NCI-H2171 treated with DMSO at 0.1 percent for 48 hours (cell line): ENCODE data around the gene SMIM34.

Experiments
- DNase-seq: peaks from one replicate; lab custom pipeline; 2025; lab: John Stamatoyannopoulos, UW

The SMIM34 gene

GRCh38 chr21:34372321-34372720, 51.4 kb downstream of the SMIM34 start:
- DNase-seq: no peak

DNA sequence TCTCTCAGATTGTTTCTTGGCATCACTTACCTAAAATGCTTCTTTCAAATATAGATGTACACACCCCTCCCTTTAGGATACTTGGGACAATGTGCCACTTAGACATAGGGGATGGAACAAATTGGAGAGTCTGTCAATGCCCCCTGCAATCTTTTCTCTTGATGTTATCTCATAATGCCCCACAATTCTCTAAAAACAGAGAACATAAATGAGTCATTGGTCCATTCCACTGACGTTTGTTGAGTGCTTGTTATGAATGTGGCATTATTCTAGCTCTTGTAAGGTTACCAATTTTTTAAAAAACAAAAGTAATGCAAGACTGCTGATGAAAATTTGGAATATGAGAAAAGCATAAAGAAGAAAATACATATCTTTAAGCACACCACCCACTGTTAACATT, 54.0 kb downstream of the SMIM34 start:
- no peak for DNase-seq
